ENCODE results near the gene MICAL3.

MICAL3 gene

DNA sequence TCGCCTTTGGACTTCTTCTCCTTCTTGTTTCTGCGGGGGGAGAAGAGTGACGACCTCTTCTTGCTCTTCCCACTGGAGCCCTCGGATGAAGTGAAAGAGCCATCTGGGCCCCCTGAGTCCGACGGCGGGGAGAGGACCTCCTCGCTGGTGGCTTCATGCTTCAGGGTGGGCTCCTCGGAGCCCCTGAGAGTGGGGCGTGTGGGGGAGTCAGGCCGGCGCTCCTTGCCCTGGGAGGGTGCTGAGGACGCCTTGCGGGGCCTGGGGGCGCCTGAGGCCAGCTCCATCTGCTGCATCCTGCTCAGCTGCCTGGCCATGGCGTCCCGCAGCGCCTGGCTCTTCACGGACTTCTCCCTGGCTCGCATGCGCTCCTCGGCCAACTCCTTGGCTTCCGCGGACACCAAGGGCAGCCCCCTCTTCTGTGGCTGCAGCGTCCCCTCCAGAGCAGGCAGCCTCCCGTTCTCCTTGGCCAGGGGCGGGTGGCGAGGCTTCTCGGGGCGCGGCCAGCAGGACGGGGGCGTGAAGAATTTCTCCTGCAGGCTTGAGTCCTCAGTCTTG is 206.8 kb downstream of the MICAL3 start:
- TF ChIP-seq, protein P1, sequence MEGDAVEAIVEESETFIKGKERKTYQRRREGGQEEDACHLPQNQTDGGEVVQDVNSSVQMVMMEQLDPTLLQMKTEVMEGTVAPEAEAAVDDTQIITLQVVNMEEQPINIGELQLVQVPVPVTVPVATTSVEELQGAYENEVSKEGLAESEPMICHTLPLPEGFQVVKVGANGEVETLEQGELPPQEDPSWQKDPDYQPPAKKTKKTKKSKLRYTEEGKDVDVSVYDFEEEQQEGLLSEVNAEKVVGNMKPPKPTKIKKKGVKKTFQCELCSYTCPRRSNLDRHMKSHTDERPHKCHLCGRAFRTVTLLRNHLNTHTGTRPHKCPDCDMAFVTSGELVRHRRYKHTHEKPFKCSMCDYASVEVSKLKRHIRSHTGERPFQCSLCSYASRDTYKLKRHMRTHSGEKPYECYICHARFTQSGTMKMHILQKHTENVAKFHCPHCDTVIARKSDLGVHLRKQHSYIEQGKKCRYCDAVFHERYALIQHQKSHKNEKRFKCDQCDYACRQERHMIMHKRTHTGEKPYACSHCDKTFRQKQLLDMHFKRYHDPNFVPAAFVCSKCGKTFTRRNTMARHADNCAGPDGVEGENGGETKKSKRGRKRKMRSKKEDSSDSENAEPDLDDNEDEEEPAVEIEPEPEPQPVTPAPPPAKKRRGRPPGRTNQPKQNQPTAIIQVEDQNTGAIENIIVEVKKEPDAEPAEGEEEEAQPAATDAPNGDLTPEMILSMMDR (conservative IDR thresholded peaks at IDR 0.05; ENCODE audit: low read depth, low read length): no peak
- no peak overlapping the region for H3K4me3 ChIP-seq (ENCODE audit: low read length)
- no peak for DNase-seq (ENCODE audit: low read depth)

DNA sequence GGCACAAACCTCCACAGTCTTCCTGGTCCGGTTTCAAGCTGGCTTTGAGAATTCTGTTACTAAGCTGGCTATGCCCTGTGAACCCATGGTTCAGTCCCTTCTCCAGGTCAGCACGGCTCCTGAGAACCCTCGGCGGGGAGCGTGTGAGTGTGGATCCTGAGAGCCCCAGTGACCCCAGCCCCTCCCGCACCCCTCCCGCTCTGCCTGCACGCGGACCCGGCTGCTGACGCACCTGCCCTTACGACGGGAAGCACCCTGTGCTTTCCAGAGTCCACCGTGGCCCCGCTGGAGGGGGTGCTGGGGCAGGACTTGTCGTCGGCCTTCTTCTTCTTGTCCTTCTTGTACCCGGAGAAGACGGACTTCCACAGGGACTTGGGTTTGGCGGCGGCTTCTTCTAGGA is 207.3 kb downstream of the MICAL3 start:
- no peak overlapping the region for H3K4me3 ChIP-seq (ENCODE audit: low read length)
- TF ChIP-seq, protein P1 (conservative IDR thresholded peaks at IDR 0.05; ENCODE audit: low read depth, low read length): no peak
- DNase-seq (ENCODE audit: low read depth): no peak

DNA sequence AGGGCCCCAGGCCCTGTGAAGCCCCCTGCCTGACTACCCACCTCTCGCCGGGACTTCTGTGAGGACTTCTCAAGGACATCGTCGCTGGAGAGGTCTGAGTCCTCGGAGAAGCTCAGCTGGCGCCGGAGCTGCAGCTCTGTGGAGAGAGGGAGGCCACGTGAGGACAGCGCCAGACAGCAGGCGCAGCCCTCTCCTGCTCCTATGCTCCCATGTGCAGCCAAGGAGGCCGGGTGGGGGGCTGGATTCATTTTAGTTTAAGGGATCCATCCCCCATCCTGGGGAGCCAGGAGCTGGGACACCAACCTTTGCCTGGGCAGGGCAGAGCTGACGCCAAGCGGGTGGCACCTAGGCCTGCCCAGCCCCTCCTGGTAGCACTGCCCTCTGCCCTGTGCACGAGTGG is 207.7 kb downstream of the MICAL3 start:
- H3K4me3 ChIP-seq (ENCODE audit: low read length): no peak overlapping the region
- TF ChIP-seq, protein P1 (conservative IDR thresholded peaks at IDR 0.05; ENCODE audit: low read depth, low read length): no peak
- no peak for DNase-seq (ENCODE audit: low read depth)

DNA sequence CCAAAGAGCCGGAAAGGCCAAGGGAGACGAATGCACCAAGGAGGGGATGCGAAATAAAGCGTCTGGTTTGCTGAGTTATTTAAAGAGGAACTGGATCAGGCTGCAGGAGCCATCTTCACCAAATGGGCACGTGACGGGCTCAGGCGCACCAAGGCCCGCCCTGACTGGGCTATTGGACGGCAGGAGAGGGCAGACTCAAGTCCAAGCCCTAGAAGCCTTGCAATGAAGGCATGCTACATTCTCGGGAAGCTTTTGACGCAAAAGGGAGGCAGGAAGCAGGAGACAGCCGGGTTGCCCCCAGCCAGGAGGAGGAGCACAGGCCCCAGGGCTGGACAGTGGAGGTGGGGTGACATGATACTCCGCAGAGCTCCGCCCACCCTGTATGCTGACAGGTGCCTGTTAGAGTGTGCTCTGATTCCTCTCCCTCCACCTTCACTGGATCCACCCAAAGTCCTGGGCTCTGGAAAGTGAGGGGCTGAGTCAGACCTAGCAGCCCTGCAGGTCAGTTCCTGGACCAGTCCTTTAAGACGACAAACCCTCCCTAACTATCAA is 208.6 kb downstream of the MICAL3 start:
- TF ChIP-seq, protein P1 (conservative IDR thresholded peaks at IDR 0.05; ENCODE audit: low read depth, low read length): no peak
- H3K4me3 ChIP-seq (ENCODE audit: low read length): no peak overlapping the region
- DNase-seq (ENCODE audit: low read depth): no peak

DNA sequence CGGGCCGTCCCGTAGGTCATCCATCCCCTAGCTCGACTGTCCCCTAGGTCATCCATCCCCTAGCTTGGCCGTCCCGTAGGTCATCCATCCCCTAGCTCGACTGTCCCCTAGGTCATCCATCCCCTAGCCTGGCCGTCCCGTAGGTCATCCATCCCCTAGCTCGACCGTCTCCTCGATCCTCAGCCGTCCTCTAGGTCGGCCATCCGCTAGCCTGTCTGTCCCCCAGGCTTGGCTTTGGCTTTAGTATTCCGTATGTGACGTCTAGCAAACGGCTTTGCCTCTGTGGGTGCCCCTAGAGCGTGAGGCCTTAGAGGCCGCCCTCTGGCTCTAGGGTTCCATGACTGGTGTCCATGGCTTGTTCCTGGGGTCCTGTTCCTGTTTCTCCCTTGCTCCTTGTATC is 209.5 kb downstream of the MICAL3 start:
- TF ChIP-seq, protein P1 (conservative IDR thresholded peaks at IDR 0.05; ENCODE audit: low read depth, low read length): no peak
- H3K4me3 ChIP-seq (ENCODE audit: low read length): no peak overlapping the region

DNA sequence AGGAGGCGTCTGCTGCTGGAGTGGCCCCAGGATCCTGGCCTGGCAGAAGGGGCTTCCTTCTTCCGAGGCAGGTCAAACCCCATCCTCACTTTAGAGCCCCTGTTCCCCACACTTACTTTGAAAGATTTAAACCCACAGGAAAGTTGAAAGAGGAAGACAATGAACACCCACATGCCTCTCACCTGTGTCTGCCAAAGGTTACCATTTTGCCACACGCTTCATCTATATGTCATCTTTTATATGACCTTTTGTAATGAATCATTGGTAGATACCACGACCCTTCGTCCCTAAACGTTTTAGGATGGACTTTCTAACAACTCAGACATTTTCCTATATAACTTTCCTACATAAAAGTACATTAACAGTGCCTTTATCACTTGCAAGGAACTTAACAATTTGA is 210.3 kb downstream of the MICAL3 start:
- no peak for DNase-seq (ENCODE audit: low read depth)
- H3K4me3 ChIP-seq (ENCODE audit: low read length): no peak overlapping the region
- TF ChIP-seq, protein P1 (conservative IDR thresholded peaks at IDR 0.05; ENCODE audit: low read depth, low read length): no peak

More for the DNA sequence above, 209.5 kb downstream of the MICAL3 start:
- DNase-seq (ENCODE audit: low read depth): no peak

DNA sequence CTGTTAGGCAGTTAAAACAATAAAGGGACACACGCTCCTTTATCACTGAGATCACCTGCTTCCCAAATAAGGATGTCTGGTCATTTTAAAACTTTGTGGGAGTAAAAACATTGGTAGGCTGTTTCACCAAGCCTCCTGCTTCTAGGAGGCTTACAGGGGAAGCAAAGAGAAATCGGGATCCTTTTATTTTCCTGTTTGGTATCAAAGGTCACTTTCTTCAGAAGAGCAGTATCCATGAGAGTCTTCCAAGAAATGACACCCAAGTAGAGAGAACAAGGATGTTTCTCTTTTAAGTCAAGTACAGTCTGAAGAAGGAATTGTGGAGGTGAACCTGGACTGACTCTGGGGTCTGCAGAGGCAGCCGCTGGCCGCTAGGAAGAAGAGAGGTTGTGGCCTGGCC is 213.2 kb downstream of the MICAL3 start:
- no peak for DNase-seq (ENCODE audit: low read depth)
- no peak overlapping the region for H3K4me3 ChIP-seq (ENCODE audit: low read length)
- TF ChIP-seq, protein P1 (conservative IDR thresholded peaks at IDR 0.05; ENCODE audit: low read depth, low read length): no peak

Data from retinal pigment epithelial cell (primary cell).